HepG2 (cell line): ENCODE measurements around the gene SERTAD3. TPM values are rescaled to one million over a fixed set of nuclear protein-coding genes. Genes with fewer than 3 reads are reported as not detected.

Experiments
- CEBPG ChIP-seq: IDR thresholded peaks from 2 replicates; pipeline ENCODE4 v1.6.1; 2016
- HES4 ChIP-seq: sonication (generic); formaldehyde crosslinking; IDR thresholded peaks from 2 replicates; pipeline ENCODE4 v1.9.0; 2021; ENCODE audit warnings: mild to moderate bottlenecking, missing genetic modification reagents, borderline replicate concordance
- HNRNPH1 ChIP-seq: fragments of 200-400 bp; formaldehyde crosslinking; optimal IDR thresholded peaks from 2 replicates; pipeline ENCODE3; 2017; ENCODE audit warnings: mild to moderate bottlenecking, low read depth, low read length
- RXRA ChIP-seq: sonication (generic); formaldehyde crosslinking; IDR thresholded peaks from 2 replicates; pipeline ENCODE4 v1.5.1; 2020; ENCODE audit warnings: missing genetic modification reagents
- SNAPC2 ChIP-seq: sonication (generic); formaldehyde crosslinking; IDR thresholded peaks from 2 replicates; pipeline ENCODE4 v1.8.1; 2022; ENCODE audit warnings: mild to moderate bottlenecking, missing genetic modification reagents
- ZNF180 ChIP-seq: sonication (generic); formaldehyde crosslinking; IDR thresholded peaks from 2 replicates; pipeline ENCODE4 v1.4.0; 2020; ENCODE audit warnings: low read depth, missing genetic modification reagents, borderline replicate concordance
- ZNF839 ChIP-seq: sonication (generic); formaldehyde crosslinking; IDR thresholded peaks from 2 replicates; pipeline ENCODE4 v1.4.0; 2020; ENCODE audit warnings: missing genetic modification reagents, mild to moderate bottlenecking, borderline replicate concordance
- polyA plus RNA-seq, 8 experiments: library from polyadenylated mRNA; depleted of rRNA in 3 of 8; stranded (reverse) in 7 of 8; unstranded in 1 of 8; fragments of >200 nt; fragmentation: Illumina TruSeq in 4 of 8; extraction: Trizol in 4 of 8; gene quantifications; 2 replicates each; pipeline versions ENCODE4 v1.2.1 to v1.2.3, GENCODE V29; 2011 to 2016; ENCODE audit warnings: low read depth in 4 of 8, missing spikeins in 1 of 8, mixed read lengths in 1 of 8; ENCODE audit not compliant: insufficient read depth in 1 of 8
- total RNA-seq, 5 experiments: library from RNA; depleted of rRNA; stranded (reverse); fragments of >200 nt; fragmentation: Illumina TruSeq; extraction: Trizol; gene quantifications; 2 replicates each; pipeline ENCODE4 v1.2.3, GENCODE V29; 2016; ENCODE audit warnings: low read depth in 1 of 5
- TF ChIP-seq, protein P1 (sequence below): sonication (generic); formaldehyde crosslinking; IDR thresholded peaks from 2 replicates; pipeline ENCODE4 v1.4.0; 2020; ENCODE audit warnings: mild to moderate bottlenecking, missing genetic modification reagents
- TF ChIP-seq, protein P2 (sequence below): sonication (generic); formaldehyde crosslinking; IDR thresholded peaks from 2 replicates; pipeline ENCODE4 v1.9.0; 2021; ENCODE audit warnings: missing genetic modification reagents, borderline replicate concordance
- TF ChIP-seq, protein P3 (sequence below): sonication (generic); formaldehyde crosslinking; IDR thresholded peaks from 2 replicates; pipeline ENCODE4 v1.5.1; 2020; ENCODE audit warnings: missing genetic modification reagents, mild to moderate bottlenecking, borderline replicate concordance
- TF ChIP-seq, protein P4 (sequence below): sonication (generic); formaldehyde crosslinking; IDR thresholded peaks from 2 replicates; pipeline ENCODE4 v1.4.0; 2020; ENCODE audit warnings: mild to moderate bottlenecking, missing genetic modification reagents
- TF ChIP-seq, protein P5 (sequence below): sonication (generic); formaldehyde crosslinking; IDR thresholded peaks from 2 replicates; pipeline ENCODE4 v1.5.0; 2020; ENCODE audit warnings: missing genetic modification reagents

Gene SERTAD3
- total and polyA plus RNA-seq, 2 of the 13 experiments (the other 11 are each of a cell fraction or from before 2014, with no cell fraction given) = 9.6 to 16.9 TPM

- TF ChIP-seq, protein P1, sequence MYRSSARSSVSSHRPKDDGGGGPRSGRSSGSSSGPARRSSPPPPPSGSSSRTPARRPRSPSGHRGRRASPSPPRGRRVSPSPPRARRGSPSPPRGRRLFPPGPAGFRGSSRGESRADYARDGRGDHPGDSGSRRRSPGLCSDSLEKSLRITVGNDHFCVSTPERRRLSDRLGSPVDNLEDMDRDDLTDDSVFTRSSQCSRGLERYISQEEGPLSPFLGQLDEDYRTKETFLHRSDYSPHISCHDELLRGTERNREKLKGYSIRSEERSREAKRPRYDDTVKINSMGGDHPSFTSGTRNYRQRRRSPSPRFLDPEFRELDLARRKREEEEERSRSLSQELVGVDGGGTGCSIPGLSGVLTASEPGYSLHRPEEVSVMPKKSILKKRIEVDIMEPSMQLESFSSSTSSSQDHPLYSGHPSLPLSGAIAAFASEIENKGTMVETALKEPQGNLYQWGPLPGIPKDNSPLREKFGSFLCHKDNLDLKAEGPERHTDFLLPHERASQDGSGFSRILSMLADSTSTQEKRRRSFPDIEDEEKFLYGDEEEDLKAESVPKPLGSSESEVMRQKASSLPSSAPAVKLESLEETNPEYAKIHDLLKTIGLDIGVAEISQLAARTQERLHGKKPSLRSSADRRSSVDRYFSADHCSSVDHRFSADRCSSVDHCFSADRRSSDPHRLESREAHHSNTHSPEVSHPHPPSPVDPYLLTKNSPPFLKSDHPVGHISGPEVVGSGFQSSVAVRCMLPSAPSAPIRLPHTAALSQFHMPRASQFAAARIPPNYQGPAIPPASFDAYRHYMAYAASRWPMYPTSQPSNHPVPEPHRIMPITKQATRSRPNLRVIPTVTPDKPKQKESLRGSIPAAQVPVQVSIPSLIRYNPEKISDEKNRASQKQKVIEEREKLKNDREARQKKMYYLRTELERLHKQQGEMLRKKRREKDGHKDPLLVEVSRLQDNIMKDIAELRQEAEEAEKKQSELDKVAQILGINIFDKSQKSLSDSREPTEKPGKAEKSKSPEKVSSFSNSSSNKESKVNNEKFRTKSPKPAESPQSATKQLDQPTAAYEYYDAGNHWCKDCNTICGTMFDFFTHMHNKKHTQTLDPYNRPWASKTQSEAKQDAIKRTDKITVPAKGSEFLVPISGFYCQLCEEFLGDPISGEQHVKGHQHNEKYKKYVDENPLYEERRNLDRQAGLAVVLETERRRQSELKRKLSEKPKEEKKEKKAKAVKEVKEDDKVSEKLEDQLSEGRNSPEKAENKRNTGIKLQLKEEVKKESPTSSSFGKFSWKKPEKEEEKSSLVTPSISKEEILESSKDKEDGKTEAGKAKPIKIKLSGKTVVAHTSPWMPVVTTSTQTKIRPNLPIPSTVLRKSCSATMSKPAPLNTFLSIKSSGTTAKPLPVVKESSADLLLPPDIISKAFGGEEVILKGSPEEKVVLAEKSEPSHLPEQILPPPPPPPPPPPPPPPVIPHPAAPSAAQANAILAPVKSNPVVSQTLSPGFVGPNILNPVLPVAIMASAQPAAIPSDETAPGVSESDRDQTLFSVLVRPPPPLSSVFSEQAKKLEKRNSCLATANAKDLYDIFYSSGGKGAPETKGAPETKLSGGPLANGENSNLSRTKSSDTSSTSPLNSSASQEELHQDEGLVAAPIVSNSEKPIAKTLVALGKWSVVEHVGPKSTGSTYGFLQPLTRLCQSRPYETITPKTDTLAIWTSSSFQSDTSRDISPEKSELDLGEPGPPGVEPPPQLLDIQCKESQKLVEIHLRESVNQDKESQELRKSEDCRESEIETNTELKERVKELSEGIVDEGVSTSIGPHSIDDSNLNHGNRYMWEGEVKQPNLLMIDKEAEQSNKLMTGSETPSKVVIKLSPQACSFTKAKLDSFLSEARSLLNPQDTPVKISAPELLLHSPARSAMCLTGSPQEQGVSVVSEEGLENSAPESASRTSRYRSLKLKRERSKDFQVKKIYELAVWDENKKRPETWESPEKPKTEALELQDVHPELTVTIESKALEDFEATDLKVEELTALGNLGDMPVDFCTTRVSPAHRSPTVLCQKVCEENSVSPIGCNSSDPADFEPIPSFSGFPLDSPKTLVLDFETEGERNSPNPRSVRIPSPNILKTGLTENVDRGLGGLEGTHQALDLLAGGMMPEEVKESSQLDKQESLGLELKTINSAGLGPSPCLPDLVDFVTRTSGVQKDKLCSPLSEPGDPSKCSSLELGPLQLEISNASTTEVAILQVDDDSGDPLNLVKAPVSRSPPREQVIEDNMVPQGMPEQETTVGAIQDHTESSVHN (CRISPR knock-in tag) = no peak
- TF ChIP-seq HNRNPH1 (no peak), ZNF839 (CRISPR knock-in tag) (no peak), SNAPC2 (CRISPR knock-in tag) (no peak), HES4 (CRISPR knock-in tag) (no peak), CEBPG (CRISPR knock-in tag) (0 out of 2 replicates have a peak, but pooled peaks have one; percentile 10), RXRA (no peak; the same call in 1 of the 2 replicates), ZNF180 (no peak)
- TF ChIP-seq, protein P2, sequence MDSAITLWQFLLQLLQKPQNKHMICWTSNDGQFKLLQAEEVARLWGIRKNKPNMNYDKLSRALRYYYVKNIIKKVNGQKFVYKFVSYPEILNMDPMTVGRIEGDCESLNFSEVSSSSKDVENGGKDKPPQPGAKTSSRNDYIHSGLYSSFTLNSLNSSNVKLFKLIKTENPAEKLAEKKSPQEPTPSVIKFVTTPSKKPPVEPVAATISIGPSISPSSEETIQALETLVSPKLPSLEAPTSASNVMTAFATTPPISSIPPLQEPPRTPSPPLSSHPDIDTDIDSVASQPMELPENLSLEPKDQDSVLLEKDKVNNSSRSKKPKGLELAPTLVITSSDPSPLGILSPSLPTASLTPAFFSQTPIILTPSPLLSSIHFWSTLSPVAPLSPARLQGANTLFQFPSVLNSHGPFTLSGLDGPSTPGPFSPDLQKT (CRISPR knock-in tag) = no peak
- TF ChIP-seq, protein P3, sequence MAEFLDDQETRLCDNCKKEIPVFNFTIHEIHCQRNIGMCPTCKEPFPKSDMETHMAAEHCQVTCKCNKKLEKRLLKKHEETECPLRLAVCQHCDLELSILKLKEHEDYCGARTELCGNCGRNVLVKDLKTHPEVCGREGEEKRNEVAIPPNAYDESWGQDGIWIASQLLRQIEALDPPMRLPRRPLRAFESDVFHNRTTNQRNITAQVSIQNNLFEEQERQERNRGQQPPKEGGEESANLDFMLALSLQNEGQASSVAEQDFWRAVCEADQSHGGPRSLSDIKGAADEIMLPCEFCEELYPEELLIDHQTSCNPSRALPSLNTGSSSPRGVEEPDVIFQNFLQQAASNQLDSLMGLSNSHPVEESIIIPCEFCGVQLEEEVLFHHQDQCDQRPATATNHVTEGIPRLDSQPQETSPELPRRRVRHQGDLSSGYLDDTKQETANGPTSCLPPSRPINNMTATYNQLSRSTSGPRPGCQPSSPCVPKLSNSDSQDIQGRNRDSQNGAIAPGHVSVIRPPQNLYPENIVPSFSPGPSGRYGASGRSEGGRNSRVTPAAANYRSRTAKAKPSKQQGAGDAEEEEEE (CRISPR knock-in tag) = no peak
- TF ChIP-seq, protein P4, sequence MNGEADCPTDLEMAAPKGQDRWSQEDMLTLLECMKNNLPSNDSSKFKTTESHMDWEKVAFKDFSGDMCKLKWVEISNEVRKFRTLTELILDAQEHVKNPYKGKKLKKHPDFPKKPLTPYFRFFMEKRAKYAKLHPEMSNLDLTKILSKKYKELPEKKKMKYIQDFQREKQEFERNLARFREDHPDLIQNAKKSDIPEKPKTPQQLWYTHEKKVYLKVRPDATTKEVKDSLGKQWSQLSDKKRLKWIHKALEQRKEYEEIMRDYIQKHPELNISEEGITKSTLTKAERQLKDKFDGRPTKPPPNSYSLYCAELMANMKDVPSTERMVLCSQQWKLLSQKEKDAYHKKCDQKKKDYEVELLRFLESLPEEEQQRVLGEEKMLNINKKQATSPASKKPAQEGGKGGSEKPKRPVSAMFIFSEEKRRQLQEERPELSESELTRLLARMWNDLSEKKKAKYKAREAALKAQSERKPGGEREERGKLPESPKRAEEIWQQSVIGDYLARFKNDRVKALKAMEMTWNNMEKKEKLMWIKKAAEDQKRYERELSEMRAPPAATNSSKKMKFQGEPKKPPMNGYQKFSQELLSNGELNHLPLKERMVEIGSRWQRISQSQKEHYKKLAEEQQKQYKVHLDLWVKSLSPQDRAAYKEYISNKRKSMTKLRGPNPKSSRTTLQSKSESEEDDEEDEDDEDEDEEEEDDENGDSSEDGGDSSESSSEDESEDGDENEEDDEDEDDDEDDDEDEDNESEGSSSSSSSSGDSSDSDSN (CRISPR knock-in tag) = no peak
- TF ChIP-seq, protein P5, sequence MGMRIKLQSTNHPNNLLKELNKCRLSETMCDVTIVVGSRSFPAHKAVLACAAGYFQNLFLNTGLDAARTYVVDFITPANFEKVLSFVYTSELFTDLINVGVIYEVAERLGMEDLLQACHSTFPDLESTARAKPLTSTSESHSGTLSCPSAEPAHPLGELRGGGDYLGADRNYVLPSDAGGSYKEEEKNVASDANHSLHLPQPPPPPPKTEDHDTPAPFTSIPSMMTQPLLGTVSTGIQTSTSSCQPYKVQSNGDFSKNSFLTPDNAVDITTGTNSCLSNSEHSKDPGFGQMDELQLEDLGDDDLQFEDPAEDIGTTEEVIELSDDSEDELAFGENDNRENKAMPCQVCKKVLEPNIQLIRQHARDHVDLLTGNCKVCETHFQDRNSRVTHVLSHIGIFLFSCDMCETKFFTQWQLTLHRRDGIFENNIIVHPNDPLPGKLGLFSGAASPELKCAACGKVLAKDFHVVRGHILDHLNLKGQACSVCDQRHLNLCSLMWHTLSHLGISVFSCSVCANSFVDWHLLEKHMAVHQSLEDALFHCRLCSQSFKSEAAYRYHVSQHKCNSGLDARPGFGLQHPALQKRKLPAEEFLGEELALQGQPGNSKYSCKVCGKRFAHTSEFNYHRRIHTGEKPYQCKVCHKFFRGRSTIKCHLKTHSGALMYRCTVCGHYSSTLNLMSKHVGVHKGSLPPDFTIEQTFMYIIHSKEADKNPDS (CRISPR knock-in tag) = no peak
Measured at GRCh38 chr19:40416918-40417642, 27.1 kb downstream of the SERTAD3 start (continued).
